Measurements from ENCODE around the gene NOS1AP.

Gene NOS1AP

DNA sequence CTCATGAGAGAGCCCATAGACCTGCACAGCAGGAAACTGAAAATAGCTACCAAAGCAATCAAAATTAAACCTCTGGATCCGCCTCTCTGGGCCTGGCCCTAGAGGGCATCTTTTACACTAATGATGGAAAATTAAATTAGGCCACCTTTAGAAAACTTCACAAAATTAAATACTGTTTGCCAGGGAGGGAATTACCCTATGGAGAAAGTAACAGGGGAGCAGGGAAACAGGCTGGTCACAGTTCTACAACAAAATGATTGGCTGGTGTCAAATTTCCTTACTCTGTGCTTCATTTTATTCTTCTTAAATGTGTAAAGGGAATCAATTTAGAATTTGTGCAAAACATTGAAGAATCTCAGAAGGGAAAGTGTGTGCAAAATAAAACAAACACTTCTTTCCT, 244.7 kb downstream of the NOS1AP start:
- H2AFZ ChIP-seq (ENCODE audit: low read depth, low read length) = no peak overlapping the region
- no peak overlapping the region for H2BK15ac ChIP-seq (ENCODE audit: low read depth, poor library complexity, severe bottlenecking)
- H3K4me2 ChIP-seq (ENCODE audit: low read length, poor library complexity, severe bottlenecking) = no peak overlapping the region
- H3K14ac ChIP-seq (ENCODE audit: low read length in 2 of 2) = no peak overlapping the region
- H2AK5ac ChIP-seq (ENCODE audit: low read length, severe bottlenecking) = no peak overlapping the region
- H3K27ac ChIP-seq (ENCODE audit: low read length, poor library complexity, severe bottlenecking) = no peak overlapping the region
- WGBS = no CpG with 5 or more reads among the region's 1 CpG
- H3K4me3 ChIP-seq (ENCODE audit: insufficient read depth in 1 of 2, low read depth in 1 of 2, low read length in 2 of 2) = no peak overlapping the region
- no peaks in the 10 kb centered on the region for H3K79me1 ChIP-seq (replicated peaks; ENCODE audit: low read length, poor library complexity, severe bottlenecking)
- peaks cover 0 to 23% of the 10 kb centered on the region in 2 experiments for H3K27me3 ChIP-seq (ENCODE audit: control insufficient read depth in 1 of 2, insufficient read depth in 1 of 2, low read length in 2 of 2)
- no peak overlapping the region for H3K9ac ChIP-seq (ENCODE audit: low read length)
- no peak overlapping the region for H2BK120ac ChIP-seq (ENCODE audit: low read depth, low read length)
- no peaks in the 10 kb centered on the region for H3K36me3 ChIP-seq (ENCODE audit: control insufficient read depth in 1 of 2, insufficient read depth in 2 of 2, low read depth in 1 of 2, low read length in 2 of 2)
- no peak overlapping the region for H2BK12ac ChIP-seq (ENCODE audit: low read length in 2 of 2)
- H3K9me3 ChIP-seq (ENCODE audit: control insufficient read depth, low read length) = no peaks in the 10 kb centered on the region
- H3K23ac ChIP-seq (ENCODE audit: low read length in 2 of 2) = no peak overlapping the region
- DNase-seq = no peak
- H2BK5ac ChIP-seq (ENCODE audit: low read depth, low read length, poor library complexity, severe bottlenecking) = no peak overlapping the region
- H4K8ac ChIP-seq (ENCODE audit: low read length) = no peak overlapping the region
- H3K18ac ChIP-seq (ENCODE audit: low read depth in 1 of 2, low read length in 2 of 2) = no peak overlapping the region
- no peak overlapping the region for H3K4ac ChIP-seq (ENCODE audit: low read depth in 1 of 2, low read length in 2 of 2)
- H3K4me1 ChIP-seq (ENCODE audit: control insufficient read depth, insufficient read depth, low read depth, low read length) = peaks cover 2% of the 10 kb centered on the region
- H4K91ac ChIP-seq (ENCODE audit: low read length) = no peak overlapping the region

- no peak overlapping the region for H3K14ac ChIP-seq (ENCODE audit: low read length in 2 of 2)
- no peak overlapping the region for H3K4me2 ChIP-seq (ENCODE audit: low read length, poor library complexity, severe bottlenecking)
- H3K27me3 ChIP-seq (ENCODE audit: control insufficient read depth in 1 of 2, insufficient read depth in 1 of 2, low read length in 2 of 2) = peaks cover 0 to 27% of the 10 kb centered on the region in 2 experiments
- H3K4ac ChIP-seq (ENCODE audit: low read depth in 1 of 2, low read length in 2 of 2) = no peak overlapping the region
- no peak overlapping the region for H3K23ac ChIP-seq (ENCODE audit: low read length in 2 of 2)
- H2AFZ ChIP-seq (ENCODE audit: low read depth, low read length) = no peak overlapping the region
- H3K79me1 ChIP-seq (replicated peaks; ENCODE audit: low read length, poor library complexity, severe bottlenecking) = no peaks in the 10 kb centered on the region
- H3K27ac ChIP-seq (ENCODE audit: low read length, poor library complexity, severe bottlenecking) = no peak overlapping the region
- no peak overlapping the region for H2AK5ac ChIP-seq (ENCODE audit: low read length, severe bottlenecking)
- peaks cover 8% of the 10 kb centered on the region for H3K4me1 ChIP-seq (ENCODE audit: control insufficient read depth, insufficient read depth, low read depth, low read length)
- H4K91ac ChIP-seq (ENCODE audit: low read length) = no peak overlapping the region
- WGBS = 78% methylated on average over 2 of the region's 2 CpGs
- no peak overlapping the region for H3K18ac ChIP-seq (ENCODE audit: low read depth in 1 of 2, low read length in 2 of 2)
- H3K9ac ChIP-seq (ENCODE audit: low read length) = no peak overlapping the region
- no peaks in the 10 kb centered on the region for H3K9me3 ChIP-seq (ENCODE audit: control insufficient read depth, low read length)
- no peak overlapping the region for H2BK12ac ChIP-seq (ENCODE audit: low read length in 2 of 2)
- no peak for DNase-seq
- no peak overlapping the region for H3K4me3 ChIP-seq (ENCODE audit: insufficient read depth in 1 of 2, low read depth in 1 of 2, low read length in 2 of 2)
- no peaks in the 10 kb centered on the region for H3K36me3 ChIP-seq (ENCODE audit: control insufficient read depth in 1 of 2, insufficient read depth in 2 of 2, low read depth in 1 of 2, low read length in 2 of 2)
- no peak overlapping the region for H2BK120ac ChIP-seq (ENCODE audit: low read depth, low read length)
- H2BK5ac ChIP-seq (ENCODE audit: low read depth, low read length, poor library complexity, severe bottlenecking) = no peak overlapping the region
- H4K8ac ChIP-seq (ENCODE audit: low read length) = no peak overlapping the region
- H2BK15ac ChIP-seq (ENCODE audit: low read depth, poor library complexity, severe bottlenecking) = no peak overlapping the region
These were observed 246.2 kb downstream of the NOS1AP start for GRCh38 chr1:162315673-162316072.

GRCh38 chr1:162316187-162316586, 246.7 kb downstream of the NOS1AP start:
- 98% methylated on average over 4 of the region's 4 CpGs for WGBS
- no peak overlapping the region for H3K4me3 ChIP-seq (ENCODE audit: insufficient read depth in 1 of 2, low read depth in 1 of 2, low read length in 2 of 2)

GRCh38 chr1:162317621-162318020, 248.1 kb downstream of the NOS1AP start:
- H4K91ac ChIP-seq (ENCODE audit: low read length) = no peak overlapping the region
- DNase-seq = no peak
- H3K36me3 ChIP-seq (ENCODE audit: control insufficient read depth in 1 of 2, insufficient read depth in 2 of 2, low read depth in 1 of 2, low read length in 2 of 2) = no peaks in the 10 kb centered on the region
- H3K27ac ChIP-seq (ENCODE audit: low read length, poor library complexity, severe bottlenecking) = no peak overlapping the region
- no peaks in the 10 kb centered on the region for H3K9me3 ChIP-seq (ENCODE audit: control insufficient read depth, low read length)
- no peak overlapping the region for H4K8ac ChIP-seq (ENCODE audit: low read length)
- no peak overlapping the region for H3K18ac ChIP-seq (ENCODE audit: low read depth in 1 of 2, low read length in 2 of 2)
- no peak overlapping the region for H2AFZ ChIP-seq (ENCODE audit: low read depth, low read length)
- no peak overlapping the region for H3K4ac ChIP-seq (ENCODE audit: low read depth in 1 of 2, low read length in 2 of 2)
- H3K4me1 ChIP-seq (ENCODE audit: control insufficient read depth, insufficient read depth, low read depth, low read length) = peaks cover 6% of the 10 kb centered on the region
- WGBS = 91% methylated on average over 5 of the region's 5 CpGs
- H2BK120ac ChIP-seq (ENCODE audit: low read depth, low read length) = no peak overlapping the region
- no peak overlapping the region for H3K23ac ChIP-seq (ENCODE audit: low read length in 2 of 2)
- no peak overlapping the region for H2AK5ac ChIP-seq (ENCODE audit: low read length, severe bottlenecking)
- no peak overlapping the region for H2BK15ac ChIP-seq (ENCODE audit: low read depth, poor library complexity, severe bottlenecking)
- H3K79me1 ChIP-seq (replicated peaks; ENCODE audit: low read length, poor library complexity, severe bottlenecking) = no peaks in the 10 kb centered on the region
- H2BK12ac ChIP-seq (ENCODE audit: low read length in 2 of 2) = no peak overlapping the region
- no peak overlapping the region for H3K4me2 ChIP-seq (ENCODE audit: low read length, poor library complexity, severe bottlenecking)
- H3K9ac ChIP-seq (ENCODE audit: low read length) = no peak overlapping the region
- H3K14ac ChIP-seq (ENCODE audit: low read length in 2 of 2) = no peak overlapping the region
- no peak overlapping the region for H3K4me3 ChIP-seq (ENCODE audit: insufficient read depth in 1 of 2, low read depth in 1 of 2, low read length in 2 of 2)
- no peak overlapping the region for H2BK5ac ChIP-seq (ENCODE audit: low read depth, low read length, poor library complexity, severe bottlenecking)
- peaks cover 0 to 26% of the 10 kb centered on the region in 2 experiments for H3K27me3 ChIP-seq (ENCODE audit: control insufficient read depth in 1 of 2, insufficient read depth in 1 of 2, low read length in 2 of 2)

More at GRCh38 chr1:162316187-162316586, 246.7 kb downstream of the NOS1AP start:
- H3K79me1 ChIP-seq (replicated peaks; ENCODE audit: low read length, poor library complexity, severe bottlenecking) = no peaks in the 10 kb centered on the region
- H3K9me3 ChIP-seq (ENCODE audit: control insufficient read depth, low read length) = no peaks in the 10 kb centered on the region
- H2BK12ac ChIP-seq (ENCODE audit: low read length in 2 of 2) = no peak overlapping the region
- H3K36me3 ChIP-seq (ENCODE audit: control insufficient read depth in 1 of 2, insufficient read depth in 2 of 2, low read depth in 1 of 2, low read length in 2 of 2) = no peaks in the 10 kb centered on the region
- H4K91ac ChIP-seq (ENCODE audit: low read length) = no peak overlapping the region
- H4K8ac ChIP-seq (ENCODE audit: low read length) = no peak overlapping the region
- H2AFZ ChIP-seq (ENCODE audit: low read depth, low read length) = no peak overlapping the region
- no peak overlapping the region for H3K23ac ChIP-seq (ENCODE audit: low read length in 2 of 2)
- H2BK120ac ChIP-seq (ENCODE audit: low read depth, low read length) = no peak overlapping the region
- peaks cover 0 to 26% of the 10 kb centered on the region in 2 experiments for H3K27me3 ChIP-seq (ENCODE audit: control insufficient read depth in 1 of 2, insufficient read depth in 1 of 2, low read length in 2 of 2)
- no peak for DNase-seq
- no peak overlapping the region for H3K9ac ChIP-seq (ENCODE audit: low read length)
- H2BK5ac ChIP-seq (ENCODE audit: low read depth, low read length, poor library complexity, severe bottlenecking) = no peak overlapping the region
- no peak overlapping the region for H2BK15ac ChIP-seq (ENCODE audit: low read depth, poor library complexity, severe bottlenecking)
- H2AK5ac ChIP-seq (ENCODE audit: low read length, severe bottlenecking) = no peak overlapping the region
- H3K4ac ChIP-seq (ENCODE audit: low read depth in 1 of 2, low read length in 2 of 2) = no peak overlapping the region
- no peak overlapping the region for H3K27ac ChIP-seq (ENCODE audit: low read length, poor library complexity, severe bottlenecking)
- peaks cover 6% of the 10 kb centered on the region for H3K4me1 ChIP-seq (ENCODE audit: control insufficient read depth, insufficient read depth, low read depth, low read length)
- H3K4me2 ChIP-seq (ENCODE audit: low read length, poor library complexity, severe bottlenecking) = no peak overlapping the region
- no peak overlapping the region for H3K18ac ChIP-seq (ENCODE audit: low read depth in 1 of 2, low read length in 2 of 2)
- H3K14ac ChIP-seq (ENCODE audit: low read length in 2 of 2) = no peak overlapping the region
